ENCODE measurements around the gene ETFBKMT. TPM values are rescaled to one million over a fixed set of nuclear protein-coding genes. Genes with fewer than 3 reads are reported as not detected.
"Not testable (repeated sequence)": the region's sequence is repeated elsewhere in the genome, so short reads cannot be mapped to it uniquely, and the experiment has no call there.

The ETFBKMT gene
- polyA plus RNA-seq, 12 donors = 2.6 to 7.4 (median 3.5) TPM; not detected in 1

DNA sequence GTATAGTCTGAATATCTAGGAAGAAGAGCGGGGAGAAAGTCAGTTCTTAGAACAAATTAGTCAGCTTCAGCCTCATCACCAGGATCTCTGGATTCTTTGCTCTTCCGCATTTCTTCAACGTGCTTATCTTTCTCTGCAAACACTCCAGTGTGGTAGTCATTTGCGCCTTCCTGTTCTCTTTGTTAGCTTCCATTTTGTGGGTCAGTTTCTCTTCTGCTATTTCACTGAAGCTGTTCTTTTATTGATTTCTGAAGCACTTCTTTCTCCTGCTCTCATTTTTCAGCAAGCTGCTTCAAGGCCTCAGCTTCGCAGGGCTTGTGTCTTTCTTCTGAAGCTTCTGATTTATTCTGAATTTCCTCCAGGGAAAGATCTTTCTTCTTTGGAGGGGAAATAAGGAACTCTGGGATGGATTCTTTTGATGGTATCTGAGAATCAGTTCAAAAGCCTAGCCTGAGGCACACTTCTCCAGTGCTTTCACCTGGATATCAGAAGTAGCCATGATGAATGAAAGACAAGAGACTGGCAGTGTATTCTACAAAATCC is 55.9 kb downstream of the ETFBKMT start:
- no peak for DNase-seq

DNA sequence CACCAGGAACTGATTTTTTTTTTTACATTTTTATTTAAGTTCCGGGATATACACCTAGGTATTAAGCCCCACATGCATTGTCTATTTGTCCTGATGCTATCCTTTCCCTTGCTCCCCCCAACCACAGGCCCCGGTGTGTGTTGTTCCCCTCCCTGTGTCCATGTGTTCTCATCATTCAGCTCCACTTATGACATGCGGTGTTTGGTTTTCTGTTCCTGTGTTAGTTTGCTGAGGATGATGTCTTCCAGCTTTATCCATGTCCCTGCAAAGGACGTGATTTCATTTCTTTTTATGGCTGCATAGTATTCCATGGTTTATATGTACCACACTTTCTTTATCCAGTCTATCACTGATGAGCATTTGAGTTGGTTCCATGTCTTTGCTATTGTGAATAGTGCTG is 57.5 kb downstream of the ETFBKMT start:
- DNase-seq = not testable (repeated sequence)

DNA sequence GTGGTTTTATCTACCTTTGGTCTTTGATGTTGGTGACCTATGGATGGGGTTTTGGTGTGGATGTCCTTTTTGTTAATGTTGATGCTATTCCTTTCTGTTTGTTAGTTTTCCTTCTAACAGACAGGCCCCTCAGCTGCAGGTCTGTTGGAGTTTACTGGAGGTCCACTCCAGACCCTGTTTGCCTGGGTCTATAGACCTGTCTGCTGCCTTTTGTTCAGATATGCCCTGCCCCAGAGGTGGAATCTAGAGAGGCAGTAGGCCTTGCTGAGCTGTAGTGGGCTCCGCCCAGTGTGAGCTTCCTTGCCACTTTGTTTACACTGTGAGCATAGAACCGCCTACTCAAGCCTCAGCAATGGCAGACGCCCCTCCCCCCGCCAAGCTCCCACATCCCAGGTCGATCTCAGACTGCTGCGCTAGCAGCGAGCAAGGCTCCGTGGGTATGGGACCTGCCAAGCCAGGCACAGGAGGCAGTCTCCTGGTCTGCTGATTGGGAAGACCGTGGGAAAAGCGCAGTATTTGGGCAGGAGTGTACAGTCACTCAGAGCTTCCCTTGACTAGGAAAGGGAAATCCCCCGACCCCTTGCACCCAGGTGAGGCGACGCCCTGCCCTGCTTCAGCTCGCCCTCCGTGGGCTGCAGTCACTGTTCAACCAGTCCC is 59.2 kb downstream of the ETFBKMT start:
- not testable (repeated sequence) for DNase-seq

DNA sequence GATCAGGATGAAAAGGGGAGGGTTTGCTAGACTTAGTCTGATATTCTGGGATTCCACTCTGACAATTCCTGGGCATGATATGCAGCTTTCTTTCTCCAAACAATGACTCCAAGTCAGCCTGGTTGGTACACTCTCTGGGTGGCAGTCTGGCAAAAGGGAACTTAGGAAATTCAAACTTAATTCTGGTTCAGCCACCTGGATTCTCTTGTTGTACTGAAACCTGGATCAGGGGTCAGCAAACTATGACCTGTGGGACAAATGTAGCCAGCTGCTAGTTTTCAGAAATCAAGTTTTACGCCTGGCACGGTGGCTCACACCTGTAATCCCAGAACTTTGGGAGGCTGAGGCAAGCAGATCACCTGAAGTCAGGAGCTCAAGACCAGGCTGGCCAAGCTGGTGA is 63.1 kb downstream of the ETFBKMT start:
- no peak for DNase-seq

Other genes starting within 250 kb of the ETFBKMT start
- 10 to 100 TPM in 10 of 12 donors, 1 to 10 TPM in 1, not detected in 1; 9.1 to 32.5 (median 21.0) TPM for gene DENND5B, start 68.6 kb upstream of the ETFBKMT start, polyA plus RNA-seq (ENCODE audit: insufficient read length in 12 of 12)
- 10 to 100 TPM in 8 of 12 donors, 1 to 10 TPM in 2, not detected in 2; 9.4 to 15.0 (median 12.0) TPM for gene AMN1, start 69.3 kb downstream of the ETFBKMT start, polyA plus RNA-seq (ENCODE audit: insufficient read length in 12 of 12)

Data from muscle of arm (tissue), 12 donors.